D721Med (cell line): ENCODE data around the gene UBE4B.

Experiments used
- DNase-seq: peaks from one replicate; pipeline ENCODE4 v3.0.0; 2011; ENCODE audit warnings: low spot score; ENCODE audit not compliant: insufficient read length
- FAIRE-seq: peaks from 2 replicates; lab custom pipeline; 2011; peaks lifted over from hg19 to GRCh38; lab: Jason Lieb, UNC
- TF ChIP-seq, protein P1 (sequence below): IDR thresholded peaks from 2 replicates; pipeline ENCODE4 v1.5.1; 2012; ENCODE audit warnings: mild to moderate bottlenecking, control low read depth; ENCODE audit not compliant: insufficient read depth; ENCODE audit errors: missing control alignments

The UBE4B gene

DNA sequence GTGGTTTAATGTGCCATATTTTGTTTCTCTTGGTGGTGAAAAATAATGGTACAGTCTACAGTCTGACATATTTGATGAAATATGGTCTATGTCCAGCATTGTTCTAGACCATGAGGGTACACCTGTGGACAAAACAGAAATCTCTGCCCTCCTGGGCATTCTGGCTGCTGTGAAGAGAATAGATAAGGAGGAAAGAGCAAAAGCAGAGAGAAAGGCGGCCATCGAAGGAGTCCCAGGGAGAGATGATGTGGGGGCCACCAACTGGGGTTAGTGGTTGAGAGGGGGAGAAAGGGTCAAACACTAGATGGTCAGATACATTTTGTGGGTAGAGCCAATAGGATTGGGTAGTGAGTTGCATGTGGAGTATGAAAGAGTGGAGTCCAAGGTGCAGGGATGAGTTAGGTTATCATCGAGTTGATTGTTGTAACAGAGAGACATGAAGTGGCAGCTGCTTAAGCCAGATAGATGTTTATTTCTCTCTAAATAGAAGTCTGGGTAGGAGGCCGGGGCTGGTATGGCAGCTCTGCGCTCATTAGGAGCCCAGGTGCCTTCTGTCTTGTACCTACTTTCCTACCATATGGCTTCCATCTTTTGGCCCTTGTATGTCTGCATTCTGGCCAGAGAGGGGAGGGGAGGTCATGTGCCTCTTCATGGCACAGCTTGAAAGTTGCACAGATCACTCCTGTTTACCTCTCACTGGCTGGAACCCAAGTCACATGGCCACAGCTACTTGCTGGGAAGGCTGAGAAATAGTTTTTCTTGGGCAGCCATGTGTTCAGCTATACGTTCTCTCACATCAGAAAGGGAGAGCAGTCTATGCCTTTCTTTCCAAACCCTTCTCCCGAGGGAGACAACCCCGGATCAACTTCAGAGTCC lies 13.0 kb downstream of the UBE4B start:
- FAIRE-seq (no peak), DNase-seq (no peak)
- TF ChIP-seq, protein P1, sequence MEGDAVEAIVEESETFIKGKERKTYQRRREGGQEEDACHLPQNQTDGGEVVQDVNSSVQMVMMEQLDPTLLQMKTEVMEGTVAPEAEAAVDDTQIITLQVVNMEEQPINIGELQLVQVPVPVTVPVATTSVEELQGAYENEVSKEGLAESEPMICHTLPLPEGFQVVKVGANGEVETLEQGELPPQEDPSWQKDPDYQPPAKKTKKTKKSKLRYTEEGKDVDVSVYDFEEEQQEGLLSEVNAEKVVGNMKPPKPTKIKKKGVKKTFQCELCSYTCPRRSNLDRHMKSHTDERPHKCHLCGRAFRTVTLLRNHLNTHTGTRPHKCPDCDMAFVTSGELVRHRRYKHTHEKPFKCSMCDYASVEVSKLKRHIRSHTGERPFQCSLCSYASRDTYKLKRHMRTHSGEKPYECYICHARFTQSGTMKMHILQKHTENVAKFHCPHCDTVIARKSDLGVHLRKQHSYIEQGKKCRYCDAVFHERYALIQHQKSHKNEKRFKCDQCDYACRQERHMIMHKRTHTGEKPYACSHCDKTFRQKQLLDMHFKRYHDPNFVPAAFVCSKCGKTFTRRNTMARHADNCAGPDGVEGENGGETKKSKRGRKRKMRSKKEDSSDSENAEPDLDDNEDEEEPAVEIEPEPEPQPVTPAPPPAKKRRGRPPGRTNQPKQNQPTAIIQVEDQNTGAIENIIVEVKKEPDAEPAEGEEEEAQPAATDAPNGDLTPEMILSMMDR, result no peak

DNA sequence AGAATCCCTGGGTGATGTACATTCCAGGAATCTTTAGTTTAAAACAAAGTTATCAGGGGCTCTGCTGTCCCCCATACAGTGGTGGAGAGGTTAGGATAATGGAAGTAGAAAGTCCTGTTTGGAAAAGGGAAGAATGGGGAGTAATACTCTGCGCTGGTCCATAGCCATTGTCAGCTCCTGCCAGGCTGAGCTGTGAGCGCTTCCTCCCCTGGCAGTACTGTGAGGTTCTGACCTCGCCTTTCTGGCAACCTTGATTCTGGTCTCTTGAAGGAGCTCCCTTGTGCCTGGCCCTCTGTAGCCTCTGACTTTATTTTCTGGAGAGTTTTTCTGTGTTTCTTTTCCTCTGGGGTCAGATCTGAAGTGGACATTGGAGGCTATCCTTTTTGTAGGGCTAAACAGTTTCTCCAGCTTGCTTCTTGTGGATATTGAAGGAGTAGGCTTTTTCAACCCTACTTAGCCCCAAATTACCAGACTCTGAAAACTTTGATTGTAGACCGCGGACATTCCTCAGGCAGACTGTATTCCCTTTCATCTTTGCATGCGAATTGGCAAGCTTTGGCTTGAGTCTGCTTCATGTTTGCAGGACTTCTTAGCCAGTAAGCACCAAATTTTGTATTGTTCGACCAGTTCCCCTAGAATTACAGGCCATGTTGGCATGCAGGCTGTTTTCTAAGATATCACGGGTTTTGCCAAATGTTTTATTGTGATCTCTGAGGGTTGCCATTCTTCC lies 13.8 kb downstream of the UBE4B start:
- TF ChIP-seq, protein P1, result no peak
- FAIRE-seq (no peak), DNase-seq (no peak)

DNA sequence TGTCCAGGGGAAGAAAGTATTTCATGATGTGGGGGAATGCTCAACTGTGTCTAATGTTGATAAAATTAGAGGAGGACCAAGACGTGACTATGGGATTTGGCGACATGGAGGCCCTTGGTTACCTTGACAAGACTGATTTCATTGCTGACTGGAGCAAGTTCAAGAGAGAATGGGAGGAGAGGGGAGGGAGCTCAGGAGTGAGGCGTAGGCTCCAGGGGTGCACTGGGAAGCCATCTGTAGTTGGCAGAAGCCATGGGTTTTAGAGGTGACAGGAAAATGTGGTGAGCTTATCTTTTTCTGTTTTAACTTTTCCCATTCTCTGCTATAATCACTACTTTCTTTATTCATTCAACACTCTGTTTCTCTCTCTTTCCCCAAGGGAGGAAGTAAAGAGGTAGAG lies 15.8 kb downstream of the UBE4B start:
- TF ChIP-seq, protein P1, result no peak
- FAIRE-seq (no peak), DNase-seq (no peak)

DNA sequence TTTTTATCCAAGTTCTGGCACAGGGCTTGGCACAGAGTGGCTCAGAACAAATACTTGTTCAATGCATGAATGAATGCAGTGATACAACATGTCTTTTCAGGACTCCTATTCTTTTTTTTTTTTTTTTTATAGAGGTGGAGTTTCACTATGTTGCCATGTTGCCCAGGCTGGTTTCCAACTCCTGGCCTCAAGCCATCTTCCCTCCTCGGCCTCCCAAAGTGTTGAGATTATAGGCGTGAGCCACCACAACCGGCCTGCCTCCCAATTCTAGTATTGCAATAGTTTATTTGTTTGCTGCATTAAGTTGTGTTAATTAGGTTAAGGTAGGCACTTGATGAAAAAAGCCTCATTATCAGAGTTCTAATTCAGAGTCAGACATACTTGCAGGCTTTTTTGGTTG lies 17.9 kb downstream of the UBE4B start:
- TF ChIP-seq, protein P1, result no peak
- DNase-seq (no peak), FAIRE-seq (no peak)

DNA sequence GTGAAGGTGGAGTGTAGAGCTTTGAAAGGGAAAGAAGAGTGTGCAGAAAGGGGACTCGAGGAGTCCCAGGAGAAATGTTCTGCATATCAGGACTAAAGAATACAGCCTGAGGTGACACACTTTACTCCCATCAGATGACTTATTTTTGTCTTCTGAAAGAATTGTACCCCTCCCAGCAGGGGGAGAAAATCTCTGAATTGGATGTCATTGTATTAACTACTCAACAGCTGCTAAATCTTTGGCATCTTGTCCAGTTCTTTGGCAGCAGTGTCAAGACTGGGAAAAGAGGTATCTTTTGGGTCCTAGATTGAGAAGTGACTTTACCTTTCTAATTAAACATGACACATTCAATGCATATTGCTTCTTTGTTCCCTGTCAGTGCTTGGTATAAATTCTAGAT lies 18.9 kb downstream of the UBE4B start:
- FAIRE-seq (no peak), DNase-seq (no peak)
- TF ChIP-seq, protein P1, result peak; percentile 21

DNA sequence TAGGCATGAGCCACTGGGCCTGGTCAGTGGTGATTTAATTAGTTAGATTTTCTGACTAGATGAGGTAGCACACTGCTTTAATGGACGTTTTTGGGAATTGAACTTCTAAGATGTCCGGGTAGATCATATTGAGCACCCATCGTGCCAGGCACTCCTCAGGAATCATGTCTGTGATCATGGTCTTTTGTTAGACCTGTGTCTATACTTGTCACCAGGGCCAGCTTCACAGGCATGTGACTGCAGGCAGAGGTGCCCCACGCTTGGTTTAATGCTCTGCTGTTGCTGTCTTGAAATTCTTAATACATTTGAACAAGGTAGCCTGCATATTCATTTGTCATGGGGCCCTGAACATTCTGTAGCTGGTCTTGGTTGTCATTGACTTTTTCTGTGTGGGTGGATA lies 19.6 kb downstream of the UBE4B start:
- DNase-seq, result no peak
- FAIRE-seq, result no peak
- TF ChIP-seq, protein P1, result no peak
